ENCODE data around the gene PDGFRB.

- TF ChIP-seq JUN (IDR thresholded peaks at IDR 0.05): no peak
- no peak for TF ChIP-seq POLR2AphosphoS2 (conservative IDR thresholded peaks at IDR 0.05; ENCODE audit: low read length)
- TF ChIP-seq CHD2 (IDR thresholded peaks at IDR 0.05; ENCODE audit: low read length, partially characterized antibody): no peak
- no peak for TF ChIP-seq CTCF (IDR thresholded peaks at IDR 0.05)
- TF ChIP-seq REST (IDR thresholded peaks at IDR 0.05): no peak
- TF ChIP-seq NR3C1 (IDR thresholded peaks at IDR 0.05): no peak
- TF ChIP-seq RFX5 (IDR thresholded peaks at IDR 0.05): no peak
- TF ChIP-seq BHLHE40 (IDR thresholded peaks at IDR 0.05; ENCODE audit: low read depth, low read length): no peak
- TF ChIP-seq MAX (IDR thresholded peaks at IDR 0.05): no peak
Measured at GRCh38 chr5:150116667-150117400, 38.8 kb downstream of the PDGFRB start.

Data from A549 (cell line).